Measurements from ENCODE around the gene WDFY4. TPM values are rescaled to one million over a fixed set of nuclear protein-coding genes. Genes with fewer than 3 reads are reported as not detected.

WDFY4 gene
- total and polyA plus RNA-seq, 8 donors: 0.15 to 8.0 (median 2.7) TPM

DNA sequence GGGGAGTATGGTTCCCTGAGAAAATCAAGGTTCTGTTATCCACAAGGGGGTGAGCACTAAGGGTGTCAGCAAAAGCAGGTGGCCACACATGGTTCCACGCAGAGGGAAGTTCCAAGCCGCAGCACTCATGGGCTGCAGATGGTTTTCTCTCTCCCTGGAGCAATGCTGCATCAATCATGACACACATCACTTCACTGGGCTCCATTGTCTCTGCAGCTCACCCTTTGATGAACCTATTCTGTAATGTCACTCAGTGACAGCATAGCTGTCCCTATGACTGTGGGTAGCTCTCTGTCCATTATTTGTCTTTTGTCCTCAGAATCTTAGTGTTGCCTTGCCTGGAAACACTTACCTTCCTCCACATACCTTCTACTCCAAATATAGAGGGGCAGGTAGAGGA lies 220.2 kb downstream of the WDFY4 start:
- no peak overlapping the region for H3K27ac ChIP-seq
- intact Hi-C loops (cut with DNase I; ENCODE audit: low total_unique reads): no loop called here
- H3K9me3 ChIP-seq: peaks cover 0 to 7% (median 0%) of the 10 kb centered on the region in 4 donors
- H3K4me1 ChIP-seq: no peaks in the 10 kb centered on the region
- H3K4me3 ChIP-seq: no peak overlapping the region
- TF ChIP-seq, protein P1, sequence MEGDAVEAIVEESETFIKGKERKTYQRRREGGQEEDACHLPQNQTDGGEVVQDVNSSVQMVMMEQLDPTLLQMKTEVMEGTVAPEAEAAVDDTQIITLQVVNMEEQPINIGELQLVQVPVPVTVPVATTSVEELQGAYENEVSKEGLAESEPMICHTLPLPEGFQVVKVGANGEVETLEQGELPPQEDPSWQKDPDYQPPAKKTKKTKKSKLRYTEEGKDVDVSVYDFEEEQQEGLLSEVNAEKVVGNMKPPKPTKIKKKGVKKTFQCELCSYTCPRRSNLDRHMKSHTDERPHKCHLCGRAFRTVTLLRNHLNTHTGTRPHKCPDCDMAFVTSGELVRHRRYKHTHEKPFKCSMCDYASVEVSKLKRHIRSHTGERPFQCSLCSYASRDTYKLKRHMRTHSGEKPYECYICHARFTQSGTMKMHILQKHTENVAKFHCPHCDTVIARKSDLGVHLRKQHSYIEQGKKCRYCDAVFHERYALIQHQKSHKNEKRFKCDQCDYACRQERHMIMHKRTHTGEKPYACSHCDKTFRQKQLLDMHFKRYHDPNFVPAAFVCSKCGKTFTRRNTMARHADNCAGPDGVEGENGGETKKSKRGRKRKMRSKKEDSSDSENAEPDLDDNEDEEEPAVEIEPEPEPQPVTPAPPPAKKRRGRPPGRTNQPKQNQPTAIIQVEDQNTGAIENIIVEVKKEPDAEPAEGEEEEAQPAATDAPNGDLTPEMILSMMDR (IDR thresholded peaks at IDR 0.05): no peak
- no peak for TF ChIP-seq POLR2A (IDR thresholded peaks at IDR 0.05)
- TF ChIP-seq POLR2AphosphoS5 (IDR thresholded peaks at IDR 0.05): no peak
- TF ChIP-seq EP300 (IDR thresholded peaks at IDR 0.05): no peak
- WGBS, 5 donors: 81 to 91% (median 82%) methylated on average over 2 of the region's 2 CpGs
- no peak for DNase-seq
- no peaks in the 10 kb centered on the region for H3K36me3 ChIP-seq
- H3K27me3 ChIP-seq: no peaks in the 10 kb centered on the region

DNA sequence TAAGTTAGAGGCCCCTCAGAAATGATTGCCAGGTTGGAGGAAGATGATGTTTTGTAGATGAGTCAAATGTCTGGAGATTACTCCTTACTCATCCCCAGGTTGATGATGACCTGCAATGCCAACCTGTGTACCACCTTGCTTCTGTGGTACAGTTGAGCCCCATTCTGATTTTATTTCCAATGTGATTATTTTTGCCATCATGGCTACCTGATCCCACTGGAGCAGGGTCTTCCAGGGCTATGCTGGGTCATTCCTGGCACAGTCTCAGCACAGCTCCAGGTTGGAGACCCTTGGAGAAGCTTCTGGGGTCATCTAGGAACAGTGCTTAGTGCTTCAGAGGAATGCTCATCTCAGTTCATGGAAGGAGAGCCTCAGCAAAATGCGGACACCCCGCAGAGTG lies 220.6 kb downstream of the WDFY4 start:
- intact Hi-C loops (cut with DNase I; ENCODE audit: low total_unique reads): no loop called here
- Histone ChIP-seq H3K27me3 (no peaks in the 10 kb centered on the region), H3K36me3 (no peaks in the 10 kb centered on the region), H3K4me3 (no peak overlapping the region), H3K4me1 (no peaks in the 10 kb centered on the region), H3K27ac (no peak overlapping the region), H3K9me3 (peaks cover 0 to 7% (median 0%) of the 10 kb centered on the region in 4 donors)
- DNase-seq: no peak
- 67 to 100% (median 97%) methylated on average over 1 to 2 of the region's 2 CpGs for WGBS, 5 donors
- TF ChIP-seq POLR2A (IDR thresholded peaks at IDR 0.05) (no peak), POLR2AphosphoS5 (IDR thresholded peaks at IDR 0.05) (no peak), EP300 (IDR thresholded peaks at IDR 0.05) (no peak)
- TF ChIP-seq, protein P1 (IDR thresholded peaks at IDR 0.05): no peak

DNA sequence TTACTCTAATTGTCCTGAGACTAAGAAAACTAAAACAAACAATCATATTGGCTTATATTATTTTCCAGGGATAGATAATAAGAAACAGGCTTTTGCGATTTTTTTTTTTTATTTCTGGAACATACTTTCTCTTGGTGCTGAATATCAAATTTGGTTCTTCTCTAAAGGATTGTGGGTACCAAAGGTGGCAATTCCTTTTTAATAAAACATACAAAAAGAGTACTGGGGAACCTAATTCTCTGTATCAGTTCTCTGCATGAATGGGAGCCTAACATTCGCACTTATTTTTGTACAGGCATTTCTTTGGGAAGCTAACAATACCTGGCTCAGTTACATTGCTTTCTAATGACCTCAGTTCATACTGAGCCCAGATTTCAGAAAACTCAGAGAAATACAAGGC lies 222.2 kb downstream of the WDFY4 start:
- intact Hi-C loops (cut with DNase I; ENCODE audit: low total_unique reads): no loop called here

DNA sequence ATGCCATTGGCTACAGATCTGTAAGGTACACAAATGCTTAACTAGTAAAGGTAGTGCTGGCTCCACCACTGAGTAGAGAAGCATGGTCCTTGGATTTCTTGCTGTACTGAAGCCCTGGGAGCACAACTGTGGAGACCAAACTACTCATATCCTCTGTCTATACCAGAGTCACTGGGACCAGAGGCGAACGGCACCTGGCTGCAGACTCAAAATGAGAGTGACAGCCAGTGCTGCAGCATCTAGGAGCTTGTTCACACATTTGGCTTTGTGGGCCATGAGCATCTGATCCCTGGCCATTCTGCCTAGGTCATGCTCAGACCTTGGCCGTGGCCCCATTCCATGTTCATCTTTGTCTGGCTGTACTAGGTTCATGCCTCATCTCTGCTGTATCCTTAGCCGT lies 223.1 kb downstream of the WDFY4 start:
- Histone ChIP-seq H3K4me3 (no peak overlapping the region), H3K9me3 (no peaks in the 10 kb centered on the region), H3K36me3 (no peaks in the 10 kb centered on the region), H3K4me1 (no peaks in the 10 kb centered on the region), H3K27ac (no peak overlapping the region), H3K27me3 (no peaks in the 10 kb centered on the region)
- intact Hi-C loops (cut with DNase I; ENCODE audit: low total_unique reads): no loop called here
- WGBS, 5 donors: 81 to 88% (median 83%) methylated on average over 4 of the region's 4 CpGs
- no peak for DNase-seq
- TF ChIP-seq EP300 (IDR thresholded peaks at IDR 0.05): no peak
- TF ChIP-seq, protein P1 (IDR thresholded peaks at IDR 0.05): no peak
- no peak for TF ChIP-seq POLR2AphosphoS5 (IDR thresholded peaks at IDR 0.05)
- TF ChIP-seq POLR2A (IDR thresholded peaks at IDR 0.05): no peak

More for the DNA sequence above, 222.2 kb downstream of the WDFY4 start:
- Histone ChIP-seq H3K9me3 (peaks cover 0 to 1% (median 0%) of the 10 kb centered on the region in 4 donors), H3K4me3 (no peak overlapping the region), H3K27me3 (no peaks in the 10 kb centered on the region), H3K4me1 (no peaks in the 10 kb centered on the region), H3K36me3 (no peaks in the 10 kb centered on the region), H3K27ac (no peak overlapping the region)
- no peak for TF ChIP-seq POLR2A (IDR thresholded peaks at IDR 0.05)
- no peak for TF ChIP-seq EP300 (IDR thresholded peaks at IDR 0.05)
- TF ChIP-seq, protein P1 (IDR thresholded peaks at IDR 0.05): no peak
- DNase-seq: no peak
- WGBS, 5 donors: 78 to 86% (median 82%) methylated on average over 2 of the region's 2 CpGs
